ENCODE measurements around the gene KCNMA1. TPM values are rescaled to one million over a fixed set of nuclear protein-coding genes. Genes with fewer than 3 reads are reported as not detected.

Gene KCNMA1
- total RNA-seq, 3 donors from 2014 or later = 13.6 to 37.8 (median 15.1) TPM

DNA sequence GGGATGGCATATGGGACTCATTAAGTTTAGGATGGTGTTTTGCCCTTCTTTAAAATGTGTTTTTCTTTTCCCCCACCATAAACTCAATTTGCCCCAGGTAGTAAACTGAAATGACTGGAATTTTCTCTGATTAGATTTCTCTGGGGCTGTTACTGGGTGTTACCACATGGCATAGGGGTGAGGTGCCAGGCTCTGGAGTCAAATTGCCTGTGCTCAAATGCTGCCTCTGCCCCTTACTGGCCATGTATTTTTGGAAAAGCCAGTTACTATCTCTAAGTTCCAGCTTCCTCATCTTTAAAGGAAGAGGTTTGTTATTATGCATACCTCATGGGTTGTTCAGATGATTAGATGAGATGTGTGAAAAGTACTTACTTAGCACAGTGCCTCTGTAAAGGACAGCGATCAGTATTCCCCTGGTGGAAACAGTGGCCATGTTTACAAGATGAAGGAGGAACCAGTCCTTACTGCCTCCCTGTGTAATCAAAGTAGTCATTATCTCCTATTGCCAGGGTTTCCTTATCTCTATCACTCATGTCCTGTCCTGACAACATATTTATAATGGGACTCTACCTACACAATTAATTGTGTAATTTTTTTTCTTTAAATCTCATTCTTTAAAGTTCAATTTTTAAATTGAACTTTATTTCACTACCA is 352.0 kb downstream of the KCNMA1 start:
- Histone ChIP-seq H3K9me3 (no peaks in the 10 kb centered on the region), H3K4me1 (no peaks in the 10 kb centered on the region), H3K27ac (no peak overlapping the region), H3K27me3 (no peaks in the 10 kb centered on the region), H3K4me3 (no peak overlapping the region), H3K36me3 (no peaks in the 10 kb centered on the region)
- intact Hi-C loops (cut with DNase I; ENCODE audit: low total_unique reads) = no loop called here
- TF ChIP-seq, protein P1, sequence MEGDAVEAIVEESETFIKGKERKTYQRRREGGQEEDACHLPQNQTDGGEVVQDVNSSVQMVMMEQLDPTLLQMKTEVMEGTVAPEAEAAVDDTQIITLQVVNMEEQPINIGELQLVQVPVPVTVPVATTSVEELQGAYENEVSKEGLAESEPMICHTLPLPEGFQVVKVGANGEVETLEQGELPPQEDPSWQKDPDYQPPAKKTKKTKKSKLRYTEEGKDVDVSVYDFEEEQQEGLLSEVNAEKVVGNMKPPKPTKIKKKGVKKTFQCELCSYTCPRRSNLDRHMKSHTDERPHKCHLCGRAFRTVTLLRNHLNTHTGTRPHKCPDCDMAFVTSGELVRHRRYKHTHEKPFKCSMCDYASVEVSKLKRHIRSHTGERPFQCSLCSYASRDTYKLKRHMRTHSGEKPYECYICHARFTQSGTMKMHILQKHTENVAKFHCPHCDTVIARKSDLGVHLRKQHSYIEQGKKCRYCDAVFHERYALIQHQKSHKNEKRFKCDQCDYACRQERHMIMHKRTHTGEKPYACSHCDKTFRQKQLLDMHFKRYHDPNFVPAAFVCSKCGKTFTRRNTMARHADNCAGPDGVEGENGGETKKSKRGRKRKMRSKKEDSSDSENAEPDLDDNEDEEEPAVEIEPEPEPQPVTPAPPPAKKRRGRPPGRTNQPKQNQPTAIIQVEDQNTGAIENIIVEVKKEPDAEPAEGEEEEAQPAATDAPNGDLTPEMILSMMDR (IDR thresholded peaks at IDR 0.05) = no peak
- no peak for TF ChIP-seq POLR2A (IDR thresholded peaks at IDR 0.05)
- no peak for TF ChIP-seq POLR2AphosphoS5 (IDR thresholded peaks at IDR 0.05)
- DNase-seq (ENCODE audit: low spot score in 2 of 2) = no peak

DNA sequence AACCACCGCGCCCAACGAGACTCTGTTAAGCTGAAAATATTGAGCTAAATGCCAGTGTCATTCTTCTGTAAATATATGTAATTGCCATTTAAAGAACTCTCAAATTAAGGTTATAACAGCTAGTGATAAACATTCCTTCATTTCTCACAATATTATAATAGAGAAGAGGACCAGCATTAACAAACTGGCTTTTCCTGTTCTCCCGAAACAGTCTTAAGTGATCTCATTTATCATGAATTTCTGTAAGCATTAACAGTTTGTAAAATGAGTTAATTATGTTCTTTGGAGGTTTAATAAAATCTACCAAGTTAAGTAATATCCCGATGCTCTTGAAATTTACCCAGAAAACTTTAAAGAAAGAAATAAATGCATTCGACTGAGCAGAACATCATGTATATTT is 352.8 kb downstream of the KCNMA1 start:
- Histone ChIP-seq H3K9me3 (no peaks in the 10 kb centered on the region), H3K4me1 (no peaks in the 10 kb centered on the region), H3K27me3 (no peaks in the 10 kb centered on the region), H3K36me3 (no peaks in the 10 kb centered on the region), H3K27ac (no peak overlapping the region), H3K4me3 (no peak overlapping the region)
- DNase-seq (ENCODE audit: low spot score in 2 of 2) = no peak
- TF ChIP-seq, protein P1 (IDR thresholded peaks at IDR 0.05) = no peak
- TF ChIP-seq POLR2A (IDR thresholded peaks at IDR 0.05) = no peak
- no peak for TF ChIP-seq POLR2AphosphoS5 (IDR thresholded peaks at IDR 0.05)
- intact Hi-C loops (cut with DNase I; ENCODE audit: low total_unique reads) = no loop called here

DNA sequence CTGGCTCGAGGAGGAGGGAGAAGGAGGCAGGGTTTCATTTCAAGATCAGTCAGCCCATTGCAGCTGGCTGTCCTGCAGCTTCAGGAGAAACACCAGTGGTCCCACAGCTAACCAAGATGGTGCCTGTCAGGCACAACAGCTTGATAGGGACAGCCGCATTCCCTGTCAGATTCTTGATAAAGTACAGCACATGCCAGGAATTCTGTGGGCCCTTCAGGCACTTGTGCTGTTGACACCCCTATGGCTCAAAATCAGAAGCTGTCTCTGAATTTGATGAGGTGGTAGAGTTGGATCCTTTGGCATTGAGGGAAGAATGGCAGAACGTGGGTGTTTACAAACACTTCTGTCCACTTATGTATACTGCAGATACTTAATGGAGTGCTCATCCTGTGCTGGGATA is 354.3 kb downstream of the KCNMA1 start:
- intact Hi-C loops (cut with DNase I; ENCODE audit: low total_unique reads) = no loop called here
- no peak for TF ChIP-seq POLR2AphosphoS5 (IDR thresholded peaks at IDR 0.05)
- TF ChIP-seq, protein P1 (IDR thresholded peaks at IDR 0.05) = no peak
- TF ChIP-seq POLR2A (IDR thresholded peaks at IDR 0.05) = no peak
- Histone ChIP-seq H3K4me1 (peaks cover 0 to 3% of the 10 kb centered on the region in 2 donors), H3K27me3 (no peaks in the 10 kb centered on the region), H3K36me3 (no peaks in the 10 kb centered on the region), H3K27ac (no peak overlapping the region), H3K4me3 (no peak overlapping the region), H3K9me3 (no peaks in the 10 kb centered on the region)
- DNase-seq (ENCODE audit: low spot score in 2 of 2) = no peak

DNA sequence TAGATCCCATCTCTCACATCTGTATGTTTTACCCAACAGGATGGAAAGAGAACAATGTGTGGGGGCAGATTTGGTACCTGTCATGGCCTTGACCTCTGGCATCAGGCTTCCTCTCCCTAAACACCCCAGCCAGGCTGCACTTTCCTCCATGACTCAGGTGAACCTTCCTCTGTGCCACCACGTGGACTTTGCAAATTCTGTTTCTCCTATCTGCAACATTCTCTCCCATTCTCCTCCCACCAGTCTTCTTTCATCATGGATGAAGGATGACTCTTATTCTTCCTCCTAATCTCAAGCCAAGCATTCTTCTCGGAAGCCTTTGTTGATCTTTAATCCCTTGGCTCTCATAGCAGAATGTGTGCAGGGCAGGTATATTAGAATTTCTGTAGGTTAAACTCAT is 355.4 kb downstream of the KCNMA1 start:
- H3K27me3 ChIP-seq = no peaks in the 10 kb centered on the region
- no peak overlapping the region for H3K27ac ChIP-seq
- H3K36me3 ChIP-seq = no peaks in the 10 kb centered on the region
- intact Hi-C loops (cut with DNase I; ENCODE audit: low total_unique reads) = no loop called here
- TF ChIP-seq, protein P1 (IDR thresholded peaks at IDR 0.05) = no peak
- no peak for DNase-seq (ENCODE audit: low spot score in 2 of 2)
- no peak overlapping the region for H3K4me3 ChIP-seq
- H3K9me3 ChIP-seq = no peaks in the 10 kb centered on the region
- H3K4me1 ChIP-seq = peaks cover 0 to 3% of the 10 kb centered on the region in 2 donors

DNA sequence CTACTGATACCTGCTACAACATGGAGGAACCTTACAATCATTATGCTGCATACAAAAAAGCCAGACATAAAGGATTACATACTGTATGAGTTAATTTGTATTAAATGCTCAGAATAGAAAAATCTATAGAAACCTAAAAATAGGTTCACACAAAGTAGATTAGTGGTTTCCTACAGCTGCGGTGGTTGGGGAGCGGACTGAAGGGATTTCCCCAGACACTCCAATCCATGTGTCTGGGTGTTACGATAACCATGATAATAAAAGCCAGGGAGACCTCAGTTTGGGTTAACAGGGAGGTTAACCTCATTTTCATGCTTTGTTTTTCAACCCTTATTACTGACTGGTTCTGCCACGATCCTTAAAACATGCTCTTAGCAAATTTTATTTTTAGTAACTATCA is 355.9 kb downstream of the KCNMA1 start:
- TF ChIP-seq POLR2A (IDR thresholded peaks at IDR 0.05) (no peak), POLR2AphosphoS5 (IDR thresholded peaks at IDR 0.05) (no peak)
- TF ChIP-seq, protein P1 (IDR thresholded peaks at IDR 0.05) = no peak
- Histone ChIP-seq H3K9me3 (no peaks in the 10 kb centered on the region), H3K4me3 (no peak overlapping the region), H3K4me1 (peaks cover 0 to 3% of the 10 kb centered on the region in 2 donors), H3K36me3 (no peaks in the 10 kb centered on the region), H3K27me3 (no peaks in the 10 kb centered on the region), H3K27ac (no peak overlapping the region)
- intact Hi-C loops (cut with DNase I; ENCODE audit: low total_unique reads) = no loop called here
- DNase-seq (ENCODE audit: low spot score in 2 of 2) = no peak
